C4-2B (cell line): ENCODE results near the gene CCDC177.

ENCODE experiments used
- ZFX ChIP-seq: fragments of 450-650 bp; IDR thresholded peaks from 2 replicates; pipeline ENCODE4 v1.6.1; 2017
- TF ChIP-seq, protein P1 (sequence below): fragments of 450-650 bp; conservative IDR thresholded peaks from 2 replicates; pipeline ENCODE4 v1.5.1; 2017; ENCODE audit warnings: mild to moderate bottlenecking

DNA sequence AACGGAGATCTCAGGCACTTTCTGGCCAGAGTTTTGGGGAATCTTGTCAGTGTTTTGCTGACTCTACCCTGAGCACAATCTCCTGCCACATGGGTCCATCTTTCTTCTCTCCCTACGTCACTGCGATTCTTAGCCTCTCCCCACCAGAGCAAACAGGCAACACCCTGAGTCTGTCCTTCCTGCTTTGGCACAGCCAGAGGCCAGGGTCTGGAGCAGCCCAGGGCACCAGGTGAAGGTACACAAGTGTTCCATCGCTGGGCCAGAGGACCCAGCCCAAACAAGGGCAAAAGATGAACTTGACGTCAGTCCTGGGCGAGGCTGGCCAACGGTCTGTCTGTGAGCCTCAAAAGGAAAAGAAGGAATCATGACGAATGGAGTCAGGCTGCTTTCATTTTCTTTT is 12.7 kb upstream of the CCDC177 start:
- TF ChIP-seq, protein P1, sequence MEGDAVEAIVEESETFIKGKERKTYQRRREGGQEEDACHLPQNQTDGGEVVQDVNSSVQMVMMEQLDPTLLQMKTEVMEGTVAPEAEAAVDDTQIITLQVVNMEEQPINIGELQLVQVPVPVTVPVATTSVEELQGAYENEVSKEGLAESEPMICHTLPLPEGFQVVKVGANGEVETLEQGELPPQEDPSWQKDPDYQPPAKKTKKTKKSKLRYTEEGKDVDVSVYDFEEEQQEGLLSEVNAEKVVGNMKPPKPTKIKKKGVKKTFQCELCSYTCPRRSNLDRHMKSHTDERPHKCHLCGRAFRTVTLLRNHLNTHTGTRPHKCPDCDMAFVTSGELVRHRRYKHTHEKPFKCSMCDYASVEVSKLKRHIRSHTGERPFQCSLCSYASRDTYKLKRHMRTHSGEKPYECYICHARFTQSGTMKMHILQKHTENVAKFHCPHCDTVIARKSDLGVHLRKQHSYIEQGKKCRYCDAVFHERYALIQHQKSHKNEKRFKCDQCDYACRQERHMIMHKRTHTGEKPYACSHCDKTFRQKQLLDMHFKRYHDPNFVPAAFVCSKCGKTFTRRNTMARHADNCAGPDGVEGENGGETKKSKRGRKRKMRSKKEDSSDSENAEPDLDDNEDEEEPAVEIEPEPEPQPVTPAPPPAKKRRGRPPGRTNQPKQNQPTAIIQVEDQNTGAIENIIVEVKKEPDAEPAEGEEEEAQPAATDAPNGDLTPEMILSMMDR = no peak
- TF ChIP-seq ZFX = no peak
